Bronchial epithelial cell (primary cell): ENCODE data around the gene MYO5A. TPM values are rescaled to one million over a fixed set of nuclear protein-coding genes. Genes with fewer than 3 reads are reported as not detected.

Experiments
- DNase-seq: peaks from one replicate; pipeline ENCODE4 v3.0.0-alpha.2; 2010; ENCODE audit warnings: low read depth
- FAIRE-seq: peaks from 2 replicates; lab custom pipeline; 2011; peaks lifted over from hg19 to GRCh38; lab: Jason Lieb, UNC
- H3K27me3 ChIP-seq: 2 replicates; pipeline ENCODE4 v1.5.1; 2011; ENCODE audit warnings: low read length; ENCODE audit not compliant: control insufficient read depth, insufficient read depth
- H3K36me3 ChIP-seq: 2 replicates; pipeline ENCODE4 v1.5.1; 2011; ENCODE audit warnings: low read length; ENCODE audit not compliant: control insufficient read depth, insufficient read depth
- H3K4me3 ChIP-seq: 2 replicates; pipeline ENCODE4 v1.5.1; 2011; ENCODE audit warnings: mild to moderate bottlenecking, low read depth, low read length, control low read depth
- CTCF ChIP-seq: IDR thresholded peaks from 2 replicates; pipeline ENCODE4 v1.5.1; 2011; ENCODE audit warnings: mild to moderate bottlenecking, moderate library complexity, low read length, control low read depth, inconsistent platforms; ENCODE audit not compliant: insufficient read depth, severe bottlenecking
- total RNA-seq: library from RNA; depleted of rRNA; stranded (reverse); fragments of >200 nt; gene quantifications from 2 replicates; pipeline ENCODE4 v1.2.1, GENCODE V29; 2014

The MYO5A gene
- total RNA-seq, 1 donor from 2014 or later = 29.5 TPM

DNA sequence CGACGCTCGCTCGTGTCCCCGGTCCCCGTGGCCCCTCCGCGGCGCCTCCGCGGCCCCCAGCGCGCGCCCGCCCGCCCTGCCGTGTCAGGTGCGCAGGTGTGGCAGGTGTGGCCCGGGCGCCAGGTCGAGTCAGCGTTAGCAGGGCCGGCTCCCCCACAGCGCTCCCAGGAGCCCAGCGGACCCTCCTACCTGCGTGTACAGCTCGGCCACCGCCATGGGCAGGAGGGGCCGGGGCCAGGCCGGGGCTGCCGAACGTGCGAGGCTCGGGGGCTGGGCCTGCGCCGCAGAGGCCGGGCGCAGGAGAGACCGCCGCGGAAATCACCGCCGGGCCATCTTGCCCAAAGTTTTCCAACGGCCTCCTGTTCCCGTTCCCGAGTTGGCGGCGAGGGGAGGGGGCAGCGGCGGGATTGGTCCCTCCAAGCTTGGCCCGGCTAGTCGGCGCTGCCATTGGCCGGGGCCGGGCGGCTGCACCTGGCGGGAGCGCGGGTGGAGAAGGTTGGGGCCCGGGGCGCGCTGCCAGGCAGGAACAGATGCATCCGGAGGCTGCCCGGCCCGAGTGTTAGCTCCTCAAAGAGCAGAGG is 233.2 kb downstream of the MYO5A start, which contains the start of gene MYO5C:
Gene MYO5C, minus strand, starts transcription at position 384 of the 581 bp plus-strand sequence. Its CDS starts 168 bp downstream, at position 216.
- Histone ChIP-seq H3K36me3 (no peaks in the 10 kb centered on the region), H3K27me3 (no peaks in the 10 kb centered on the region), H3K4me3 (peak within 1 kb of the TSS; percentile 70)
- FAIRE-seq (no peak), DNase-seq (peak; percentile 50)
- no peak for TF ChIP-seq CTCF

GRCh38 chr15:52294881-52295420 is 233.7 kb downstream of the MYO5A start:
- peak overlapping the region; percentile 70 for H3K4me3 ChIP-seq

DNA sequence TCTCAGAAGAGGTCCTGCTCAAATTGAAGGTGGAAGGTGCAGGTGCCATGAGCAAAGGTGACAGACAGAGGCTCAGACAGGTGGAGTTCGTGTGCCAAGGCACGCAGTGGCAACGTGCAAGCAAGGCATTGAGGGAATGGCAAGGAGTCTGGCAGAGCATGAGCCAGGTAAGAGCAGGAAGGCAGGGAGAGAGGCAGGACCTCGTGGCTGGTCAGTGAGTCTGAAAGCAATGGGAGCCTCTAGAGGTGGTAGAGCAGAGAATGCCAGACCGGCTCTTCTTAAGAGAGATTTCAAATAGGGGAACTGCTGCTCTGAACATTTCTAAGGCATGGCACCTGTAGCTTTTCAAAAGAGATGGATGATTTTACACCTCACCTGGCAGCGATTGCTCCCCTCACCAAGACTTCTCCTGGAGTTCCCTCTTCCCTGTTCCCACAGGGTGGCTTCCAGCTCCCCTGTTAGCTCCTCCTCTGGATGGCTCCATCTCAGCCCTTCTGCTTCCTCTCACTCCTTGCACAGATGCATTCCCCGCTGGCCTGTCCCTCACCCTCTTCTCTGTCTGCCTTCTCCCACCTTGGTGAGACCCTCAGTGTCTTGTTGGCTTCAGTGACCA is 235.8 kb downstream of the MYO5A start:
- Histone ChIP-seq H3K4me3 (no peak overlapping the region), H3K27me3 (no peaks in the 10 kb centered on the region), H3K36me3 (no peaks in the 10 kb centered on the region)
- FAIRE-seq = peak; percentile 68
- DNase-seq = no peak
- TF ChIP-seq CTCF = no peak

More at GRCh38 chr15:52294881-52295420, 233.7 kb downstream of the MYO5A start:
- DNase-seq (no peak), FAIRE-seq (no peak)
- H3K27me3 ChIP-seq = no peaks in the 10 kb centered on the region
- no peak for TF ChIP-seq CTCF
- H3K36me3 ChIP-seq = no peaks in the 10 kb centered on the region

- H3K36me3 ChIP-seq = no peaks in the 10 kb centered on the region
- DNase-seq (no peak), FAIRE-seq (no peak)
- TF ChIP-seq CTCF = no peak
- H3K4me3 ChIP-seq = no peak overlapping the region
- H3K27me3 ChIP-seq = no peaks in the 10 kb centered on the region
Observed at GRCh38 chr15:52291204-52291603, 237.5 kb downstream of the MYO5A start.

DNA sequence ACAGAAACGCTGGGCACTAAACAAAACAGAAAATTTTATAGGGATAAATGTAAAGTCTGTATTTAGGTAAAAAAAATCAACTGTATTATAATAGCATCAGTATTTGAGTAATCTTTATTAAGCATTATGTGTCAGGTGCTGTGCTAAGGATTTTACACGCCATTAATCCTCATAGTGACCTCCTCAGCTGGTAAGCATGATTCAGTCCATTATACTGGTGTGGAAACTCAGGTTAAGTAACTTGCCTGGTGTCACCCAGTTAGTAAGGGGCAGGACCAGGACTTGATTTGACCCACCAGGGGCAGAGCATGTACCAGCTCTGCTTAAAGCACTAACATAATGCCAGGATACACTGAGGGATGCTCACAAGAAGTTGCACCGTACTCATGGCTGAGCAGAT is 237.9 kb downstream of the MYO5A start:
- no peak for TF ChIP-seq CTCF
- Histone ChIP-seq H3K27me3 (no peaks in the 10 kb centered on the region), H3K4me3 (no peak overlapping the region), H3K36me3 (no peaks in the 10 kb centered on the region)
- DNase-seq (peak; percentile 46), FAIRE-seq (no peak)
